Upper lobe of left lung (tissue), 4 donors: ENCODE measurements around the gene PGS1.

Experiments
- EP300 ChIP-seq, 4 donors: sonication (generic); formaldehyde crosslinking; IDR thresholded peaks; one replicate each; pipeline ENCODE4 v1.5.1; 2017; ENCODE audit warnings: antibody characterized with exemption in 4 of 4, control low read depth in 2 of 4
- POLR2A ChIP-seq, 4 donors: fragments of 450-650 bp; IDR thresholded peaks; one replicate each; pipeline ENCODE4 v1.5.1; 2016 to 2017; ENCODE audit warnings: antibody characterized with exemption in 4 of 4, mild to moderate bottlenecking in 2 of 4
- POLR2AphosphoS5 ChIP-seq, 2 donors: sonication (generic); formaldehyde crosslinking; IDR thresholded peaks; one replicate each; pipeline ENCODE4 v1.5.1; 2017; ENCODE audit warnings: antibody characterized with exemption in 2 of 2
- TF ChIP-seq, protein P1 (sequence below), 6 experiments: fragments of 450-650 bp in 4 of 6; fragments of 200-600 bp in 2 of 6; sonication (generic) in 2 of 6; IDR thresholded peaks; one replicate each; pipeline ENCODE4 v1.5.1; 2016 to 2019; ENCODE audit warnings: antibody characterized with exemption in 6 of 6

DNA sequence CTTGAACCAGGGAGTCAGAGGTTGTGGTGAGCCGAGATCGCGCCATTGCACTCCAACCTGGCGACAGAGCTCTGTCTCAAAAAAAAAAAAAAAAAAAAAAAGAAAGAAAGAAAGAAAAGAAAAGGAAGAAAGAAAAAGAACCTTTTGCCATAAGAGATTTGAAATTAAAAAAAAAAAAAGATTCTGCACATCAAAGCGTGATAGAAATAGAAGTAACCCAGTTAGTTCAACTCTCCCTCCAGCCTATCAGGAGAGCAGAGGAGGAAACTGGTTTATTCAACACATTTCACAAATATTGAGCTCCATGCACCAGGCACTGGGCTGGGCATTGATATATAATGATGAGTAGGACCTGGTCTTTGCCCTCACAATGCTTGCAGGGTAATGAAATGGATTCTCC, 16.2 kb upstream of the PGS1 start:
- TF ChIP-seq, protein P1, sequence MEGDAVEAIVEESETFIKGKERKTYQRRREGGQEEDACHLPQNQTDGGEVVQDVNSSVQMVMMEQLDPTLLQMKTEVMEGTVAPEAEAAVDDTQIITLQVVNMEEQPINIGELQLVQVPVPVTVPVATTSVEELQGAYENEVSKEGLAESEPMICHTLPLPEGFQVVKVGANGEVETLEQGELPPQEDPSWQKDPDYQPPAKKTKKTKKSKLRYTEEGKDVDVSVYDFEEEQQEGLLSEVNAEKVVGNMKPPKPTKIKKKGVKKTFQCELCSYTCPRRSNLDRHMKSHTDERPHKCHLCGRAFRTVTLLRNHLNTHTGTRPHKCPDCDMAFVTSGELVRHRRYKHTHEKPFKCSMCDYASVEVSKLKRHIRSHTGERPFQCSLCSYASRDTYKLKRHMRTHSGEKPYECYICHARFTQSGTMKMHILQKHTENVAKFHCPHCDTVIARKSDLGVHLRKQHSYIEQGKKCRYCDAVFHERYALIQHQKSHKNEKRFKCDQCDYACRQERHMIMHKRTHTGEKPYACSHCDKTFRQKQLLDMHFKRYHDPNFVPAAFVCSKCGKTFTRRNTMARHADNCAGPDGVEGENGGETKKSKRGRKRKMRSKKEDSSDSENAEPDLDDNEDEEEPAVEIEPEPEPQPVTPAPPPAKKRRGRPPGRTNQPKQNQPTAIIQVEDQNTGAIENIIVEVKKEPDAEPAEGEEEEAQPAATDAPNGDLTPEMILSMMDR (IDR thresholded peaks at IDR 0.05): no peak
- TF ChIP-seq POLR2A (IDR thresholded peaks at IDR 0.05) (no peak), EP300 (IDR thresholded peaks at IDR 0.05) (no peak), POLR2AphosphoS5 (IDR thresholded peaks at IDR 0.05) (no peak)
